GM18498 (cell line): Measurements from ENCODE around the gene GOLGA6A.
"Not testable (repeated sequence)": the region's sequence is repeated elsewhere in the genome, so short reads cannot be mapped to it uniquely, and the experiment has no call there.

Experiments
- ATAC-seq: cut with Tn5 transposase; IDR thresholded peaks from one replicate; pipeline ENCODE4 v1.9.1; 2021; ENCODE audit warnings: mild to moderate bottlenecking, moderate library complexity; ENCODE audit not compliant: unreplicated experiment

The GOLGA6A gene

GRCh38 chr15:74082450-74082849 lies at the start of gene GOLGA6A:
Gene GOLGA6A, minus strand, starts transcription at chr15:74082550. Its CDS starts 41 bp downstream, at chr15:74082509.
- ATAC-seq: not testable (repeated sequence)

- no peak for ATAC-seq
Measured at GRCh38 chr15:74131628-74132413, 49.5 kb upstream of the GOLGA6A start.

- no peak for ATAC-seq
Measured at GRCh38 chr15:74130849-74131627, 48.7 kb upstream of the GOLGA6A start.

- no peak for ATAC-seq
Measured at GRCh38 chr15:74130155-74130848, 48.0 kb upstream of the GOLGA6A start, which contains the start of gene ISLR2. Gene ISLR2, plus strand, starts transcription at chr15:74130586. Its CDS starts 2,169 bp downstream, at chr15:74132755.

GRCh38 chr15:74129586-74130154 lies 47.3 kb upstream of the GOLGA6A start:
- ATAC-seq: no peak

- no peak for ATAC-seq
Measured at GRCh38 chr15:74128785-74129585, 46.6 kb upstream of the GOLGA6A start.

- ATAC-seq: no peak
Measured at GRCh38 chr15:74127954-74128784, 45.8 kb upstream of the GOLGA6A start.

GRCh38 chr15:74127255-74127953 lies 45.1 kb upstream of the GOLGA6A start:
- no peak for ATAC-seq

- no peak for ATAC-seq
Measured at GRCh38 chr15:74124759-74125158, 42.4 kb upstream of the GOLGA6A start.

- no peak for ATAC-seq
Measured at GRCh38 chr15:74124196-74124595, 41.8 kb upstream of the GOLGA6A start.

GRCh38 chr15:74123658-74124057 lies 41.3 kb upstream of the GOLGA6A start:
- ATAC-seq: no peak

GRCh38 chr15:74123131-74123429 lies 40.7 kb upstream of the GOLGA6A start:
- no peak for ATAC-seq

GRCh38 chr15:74122403-74123130 lies 40.2 kb upstream of the GOLGA6A start:
- ATAC-seq: no peak

GRCh38 chr15:74121858-74122257 lies 39.5 kb upstream of the GOLGA6A start:
- no peak for ATAC-seq

- ATAC-seq: no peak
Measured at GRCh38 chr15:74121039-74121438, 38.7 kb upstream of the GOLGA6A start.

GRCh38 chr15:74120426-74120825 lies 38.1 kb upstream of the GOLGA6A start:
- no peak for ATAC-seq

- ATAC-seq: no peak
Measured at GRCh38 chr15:74109713-74110112, 27.4 kb upstream of the GOLGA6A start.

- ATAC-seq: not testable (repeated sequence)
Measured at GRCh38 chr15:74108611-74109010, 26.3 kb upstream of the GOLGA6A start.
